ENCODE measurements around the gene SMAD3.

Gene SMAD3

GRCh38 chr15:67042551-67043142 is 22.8 kb upstream of the SMAD3 start:
- TF ChIP-seq, protein P1, sequence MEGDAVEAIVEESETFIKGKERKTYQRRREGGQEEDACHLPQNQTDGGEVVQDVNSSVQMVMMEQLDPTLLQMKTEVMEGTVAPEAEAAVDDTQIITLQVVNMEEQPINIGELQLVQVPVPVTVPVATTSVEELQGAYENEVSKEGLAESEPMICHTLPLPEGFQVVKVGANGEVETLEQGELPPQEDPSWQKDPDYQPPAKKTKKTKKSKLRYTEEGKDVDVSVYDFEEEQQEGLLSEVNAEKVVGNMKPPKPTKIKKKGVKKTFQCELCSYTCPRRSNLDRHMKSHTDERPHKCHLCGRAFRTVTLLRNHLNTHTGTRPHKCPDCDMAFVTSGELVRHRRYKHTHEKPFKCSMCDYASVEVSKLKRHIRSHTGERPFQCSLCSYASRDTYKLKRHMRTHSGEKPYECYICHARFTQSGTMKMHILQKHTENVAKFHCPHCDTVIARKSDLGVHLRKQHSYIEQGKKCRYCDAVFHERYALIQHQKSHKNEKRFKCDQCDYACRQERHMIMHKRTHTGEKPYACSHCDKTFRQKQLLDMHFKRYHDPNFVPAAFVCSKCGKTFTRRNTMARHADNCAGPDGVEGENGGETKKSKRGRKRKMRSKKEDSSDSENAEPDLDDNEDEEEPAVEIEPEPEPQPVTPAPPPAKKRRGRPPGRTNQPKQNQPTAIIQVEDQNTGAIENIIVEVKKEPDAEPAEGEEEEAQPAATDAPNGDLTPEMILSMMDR (IDR thresholded peaks at IDR 0.05; ENCODE audit: low read depth, low read length, missing control alignments) = no peak
- DNase-seq (ENCODE audit: low read depth) = no peak
- no peak overlapping the region for H3K4me3 ChIP-seq (ENCODE audit: low read depth, low read length)

DNA sequence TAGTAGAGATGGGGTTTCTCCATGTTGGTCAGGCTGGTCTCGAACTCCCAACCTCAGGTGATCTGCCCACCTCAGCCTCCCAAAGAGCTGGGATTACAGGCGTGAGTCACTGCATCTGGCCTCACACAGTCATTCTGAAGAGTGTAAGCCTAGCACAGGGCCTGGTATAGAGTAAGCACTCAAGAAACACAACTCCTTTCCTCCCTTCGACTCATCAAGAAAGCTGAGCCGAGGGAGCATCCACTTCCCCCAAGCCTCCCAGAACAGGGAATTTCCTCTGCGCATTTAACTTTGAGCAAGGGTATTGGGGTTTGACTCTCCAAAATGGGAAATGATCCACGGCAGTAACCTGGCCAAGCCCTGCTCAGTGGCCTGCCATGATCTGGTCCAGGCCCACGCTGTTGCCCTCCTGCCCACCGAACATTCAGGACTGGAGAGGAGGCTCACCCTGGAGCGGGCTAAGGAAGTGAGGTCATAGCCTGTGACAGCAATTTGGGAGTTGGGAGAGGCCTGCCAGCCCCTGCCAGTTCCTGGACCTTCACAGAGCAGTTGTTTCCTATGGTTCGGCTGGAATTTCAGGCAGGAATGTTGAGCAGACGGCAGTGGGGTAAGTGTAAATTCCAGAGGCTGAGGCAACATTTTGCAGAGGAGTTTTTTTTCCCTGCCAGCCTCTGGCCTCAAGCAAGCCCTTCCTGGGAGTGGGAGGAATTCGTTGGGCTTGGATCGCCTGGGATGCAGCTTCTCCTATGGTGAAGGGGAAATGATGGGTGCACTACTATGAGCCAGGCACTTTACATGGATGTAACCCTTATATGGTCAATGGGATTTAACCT is 21.2 kb upstream of the SMAD3 start:
- no peak for DNase-seq (ENCODE audit: low read depth)
- TF ChIP-seq, protein P1 (IDR thresholded peaks at IDR 0.05; ENCODE audit: low read depth, low read length, missing control alignments) = no peak
- H3K4me3 ChIP-seq (ENCODE audit: low read depth, low read length) = no peak overlapping the region

- DNase-seq (ENCODE audit: low read depth) = no peak
- TF ChIP-seq, protein P1 (IDR thresholded peaks at IDR 0.05; ENCODE audit: low read depth, low read length, missing control alignments) = no peak
- no peak overlapping the region for H3K4me3 ChIP-seq (ENCODE audit: low read depth, low read length)
Measured at GRCh38 chr15:67047149-67047661, 18.2 kb upstream of the SMAD3 start.

DNA sequence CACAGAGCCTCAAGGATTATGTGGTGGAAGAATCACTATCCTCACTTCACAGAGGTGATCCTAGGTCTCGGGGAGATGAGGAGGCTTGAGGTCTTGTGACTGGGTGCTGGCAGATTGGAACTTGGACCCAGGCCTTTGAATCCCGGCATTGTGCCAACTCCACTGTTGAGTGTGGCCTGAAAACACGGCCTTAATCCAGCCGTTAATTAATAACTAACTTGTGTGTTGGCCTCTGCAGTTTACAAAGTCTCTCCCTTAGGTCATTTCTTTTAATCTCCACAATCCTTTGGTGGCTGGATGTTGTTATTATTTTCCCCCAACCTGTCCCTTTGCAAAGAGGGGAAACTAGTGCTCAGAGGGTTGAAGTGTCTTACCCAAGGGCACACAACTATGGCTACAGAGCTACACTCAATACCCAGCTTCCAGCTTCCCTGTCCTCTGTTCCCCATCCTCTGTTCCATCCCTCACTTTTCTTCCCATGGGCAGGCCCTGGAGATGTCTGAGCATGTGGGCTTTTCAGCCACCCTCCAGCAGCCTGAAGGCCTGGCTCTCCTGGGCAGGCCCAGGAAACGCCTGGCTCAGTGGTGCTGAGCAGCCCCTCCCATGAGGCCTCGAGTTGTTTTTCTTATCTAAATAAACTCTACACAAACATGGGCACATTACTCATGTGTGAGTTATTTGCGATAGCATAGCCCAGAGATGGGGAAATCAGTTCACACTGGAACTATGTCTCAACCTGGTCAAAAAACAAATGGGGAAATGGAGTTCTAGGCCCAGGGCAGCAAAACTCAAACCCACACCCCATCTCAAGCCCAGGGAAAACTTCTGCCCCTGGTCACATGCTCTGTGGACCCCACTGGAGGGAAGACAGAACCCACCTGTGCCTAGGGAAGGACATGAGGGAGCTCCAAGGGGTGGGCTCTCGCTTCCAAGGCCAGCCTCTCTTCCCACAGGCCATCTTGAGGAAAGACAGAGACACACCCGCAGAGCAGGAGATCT is 16.8 kb upstream of the SMAD3 start:
- no peak overlapping the region for H3K4me3 ChIP-seq (ENCODE audit: low read depth, low read length)
- TF ChIP-seq, protein P1 (IDR thresholded peaks at IDR 0.05; ENCODE audit: low read depth, low read length, missing control alignments) = no peak
- DNase-seq (ENCODE audit: low read depth) = no peak

DNA sequence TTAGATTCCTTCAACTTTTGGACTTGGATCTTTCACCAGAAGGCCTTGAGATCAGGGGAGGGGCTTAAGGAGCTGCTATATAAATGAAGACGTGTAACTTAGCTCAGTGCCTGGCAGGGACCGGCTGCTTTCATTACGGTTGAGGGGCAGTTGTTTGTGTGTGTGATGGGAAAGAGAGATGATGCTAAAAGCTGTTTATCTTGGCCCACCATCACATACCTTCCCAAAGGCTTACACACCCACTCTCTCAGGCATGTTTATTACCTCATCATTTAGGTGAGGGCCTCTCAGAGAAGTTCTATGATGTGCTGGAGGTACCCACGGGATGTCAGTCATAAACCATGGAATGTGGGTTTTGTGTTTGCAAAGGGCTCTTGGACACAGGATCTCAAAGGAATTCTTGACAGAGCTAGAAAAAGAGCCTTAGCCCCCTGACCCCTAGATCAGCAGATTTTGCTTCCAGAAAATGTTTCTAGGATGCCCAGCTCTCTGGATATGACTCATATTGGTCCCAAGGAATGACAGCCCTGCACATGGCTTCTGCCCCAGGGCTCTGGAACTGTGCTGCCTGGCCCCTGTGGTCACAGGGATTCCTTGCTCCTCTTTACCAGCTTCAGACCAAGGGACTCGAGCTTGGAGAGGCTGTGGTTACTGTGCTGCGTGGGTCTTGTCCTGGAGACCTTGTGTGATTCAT is 15.9 kb upstream of the SMAD3 start:
- H3K4me3 ChIP-seq (ENCODE audit: low read depth, low read length) = no peak overlapping the region
- TF ChIP-seq, protein P1 (IDR thresholded peaks at IDR 0.05; ENCODE audit: low read depth, low read length, missing control alignments) = no peak
- no peak for DNase-seq (ENCODE audit: low read depth)

- TF ChIP-seq, protein P1 (IDR thresholded peaks at IDR 0.05; ENCODE audit: low read depth, low read length, missing control alignments) = no peak
- no peak overlapping the region for H3K4me3 ChIP-seq (ENCODE audit: low read depth, low read length)
- DNase-seq (ENCODE audit: low read depth) = no peak
Measured at GRCh38 chr15:67050062-67050461, 15.3 kb upstream of the SMAD3 start.
